HepG2 (cell line): ENCODE data around the gene VAV2. TPM values are rescaled to one million over a fixed set of nuclear protein-coding genes. Genes with fewer than 3 reads are reported as not detected.

Source experiments
- BRCA1 ChIP-seq: sonication (generic); formaldehyde crosslinking; IDR thresholded peaks from 2 replicates; pipeline ENCODE4 v1.4.0; 2020; ENCODE audit warnings: missing genetic modification reagents
- KAT7 ChIP-seq: IDR thresholded peaks from 2 replicates; pipeline ENCODE4 v1.6.1; 2018; ENCODE audit warnings: borderline replicate concordance, missing compliant biosample characterization
- MAFF ChIP-seq: IDR thresholded peaks from 2 replicates; pipeline ENCODE4 v1.6.1; 2011; ENCODE audit warnings: low read depth, low read length, improper control_type of control experiment
- NR2C2 ChIP-seq: sonication (generic); formaldehyde crosslinking; IDR thresholded peaks from 2 replicates; pipeline ENCODE4 v1.4.0; 2020; ENCODE audit warnings: missing genetic modification reagents, mild to moderate bottlenecking, moderate library complexity, borderline replicate concordance
- PPARG ChIP-seq: conservative IDR thresholded peaks from 2 replicates; pipeline ENCODE4 v1.6.1; 2016; ENCODE audit warnings: missing biosample characterization, missing genetic modification reagents
- RXRA ChIP-seq: sonication (generic); formaldehyde crosslinking; IDR thresholded peaks from 2 replicates; pipeline ENCODE4 v1.5.1; 2020; ENCODE audit warnings: missing genetic modification reagents
- SOX5 ChIP-seq: IDR thresholded peaks from 2 replicates; pipeline ENCODE4 v1.6.1; 2016; ENCODE audit warnings: borderline replicate concordance
- TBX2 ChIP-seq: sonication (generic); formaldehyde crosslinking; IDR thresholded peaks from 2 replicates; pipeline ENCODE4 v1.5.0; 2020; ENCODE audit warnings: missing genetic modification reagents, mild to moderate bottlenecking, borderline replicate concordance
- TFDP1 ChIP-seq: IDR thresholded peaks from 2 replicates; pipeline ENCODE4 v1.6.1; 2016; ENCODE audit warnings: missing compliant biosample characterization, missing genetic modification reagents, borderline replicate concordance
- XBP1 ChIP-seq: sonication (generic); formaldehyde crosslinking; IDR thresholded peaks from 2 replicates; pipeline ENCODE4 v1.5.0; 2020; ENCODE audit warnings: missing genetic modification reagents
- ZIK1 ChIP-seq: sonication (generic); formaldehyde crosslinking; IDR thresholded peaks from 2 replicates; pipeline ENCODE4 v1.5.0; 2020; ENCODE audit warnings: mild to moderate bottlenecking, low read depth, missing genetic modification reagents, borderline replicate concordance
- ZNF574 ChIP-seq: sonication (generic); formaldehyde crosslinking; IDR thresholded peaks from 2 replicates; pipeline ENCODE4 v1.4.0; 2020; ENCODE audit warnings: missing genetic modification reagents
- ZNF660 ChIP-seq: sonication (generic); formaldehyde crosslinking; IDR thresholded peaks from 2 replicates; pipeline ENCODE4 v1.5.1; 2020; ENCODE audit warnings: mild to moderate bottlenecking, low read depth, missing genetic modification reagents, borderline replicate concordance
- ZNF775 ChIP-seq: sonication (generic); formaldehyde crosslinking; IDR thresholded peaks from 2 replicates; pipeline ENCODE4 v1.4.0; 2020; ENCODE audit warnings: missing genetic modification reagents, mild to moderate bottlenecking, moderate library complexity, borderline replicate concordance
- ZNF784 ChIP-seq: sonication (generic); formaldehyde crosslinking; IDR thresholded peaks from 2 replicates; pipeline ENCODE4 v1.5.1; 2020; ENCODE audit warnings: missing genetic modification reagents, mild to moderate bottlenecking, borderline replicate concordance
- polyA plus RNA-seq, 8 experiments: library from polyadenylated mRNA; depleted of rRNA in 3 of 8; stranded (reverse) in 7 of 8; unstranded in 1 of 8; fragments of >200 nt; fragmentation: Illumina TruSeq in 4 of 8; extraction: Trizol in 4 of 8; gene quantifications; 2 replicates each; pipeline versions ENCODE4 v1.2.1 to v1.2.3, GENCODE V29; 2011 to 2016; ENCODE audit warnings: low read depth in 4 of 8, missing spikeins in 1 of 8, mixed read lengths in 1 of 8; ENCODE audit not compliant: insufficient read depth in 1 of 8
- total RNA-seq, 5 experiments: library from RNA; depleted of rRNA; stranded (reverse); fragments of >200 nt; fragmentation: Illumina TruSeq; extraction: Trizol; gene quantifications; 2 replicates each; pipeline ENCODE4 v1.2.3, GENCODE V29; 2016; ENCODE audit warnings: low read depth in 1 of 5
- TF ChIP-seq, protein P1 (sequence below): sonication (generic); formaldehyde crosslinking; IDR thresholded peaks from 2 replicates; pipeline ENCODE4 v1.5.0; 2020; ENCODE audit warnings: missing genetic modification reagents, mild to moderate bottlenecking, borderline replicate concordance
- TF ChIP-seq, protein P2 (sequence below): sonication (generic); formaldehyde crosslinking; IDR thresholded peaks from 2 replicates; pipeline ENCODE4 v1.4.0; 2020; ENCODE audit warnings: low read depth, mild to moderate bottlenecking, missing genetic modification reagents
- TF ChIP-seq, protein P3 (sequence below): sonication (generic); formaldehyde crosslinking; IDR thresholded peaks from 2 replicates; pipeline ENCODE4 v1.5.0; 2020; ENCODE audit warnings: mild to moderate bottlenecking, missing genetic modification reagents

VAV2 gene
- total and polyA plus RNA-seq, 2 of the 13 experiments (the other 11 are each of a cell fraction or from before 2014, with no cell fraction given): 22.5 to 22.9 TPM

DNA sequence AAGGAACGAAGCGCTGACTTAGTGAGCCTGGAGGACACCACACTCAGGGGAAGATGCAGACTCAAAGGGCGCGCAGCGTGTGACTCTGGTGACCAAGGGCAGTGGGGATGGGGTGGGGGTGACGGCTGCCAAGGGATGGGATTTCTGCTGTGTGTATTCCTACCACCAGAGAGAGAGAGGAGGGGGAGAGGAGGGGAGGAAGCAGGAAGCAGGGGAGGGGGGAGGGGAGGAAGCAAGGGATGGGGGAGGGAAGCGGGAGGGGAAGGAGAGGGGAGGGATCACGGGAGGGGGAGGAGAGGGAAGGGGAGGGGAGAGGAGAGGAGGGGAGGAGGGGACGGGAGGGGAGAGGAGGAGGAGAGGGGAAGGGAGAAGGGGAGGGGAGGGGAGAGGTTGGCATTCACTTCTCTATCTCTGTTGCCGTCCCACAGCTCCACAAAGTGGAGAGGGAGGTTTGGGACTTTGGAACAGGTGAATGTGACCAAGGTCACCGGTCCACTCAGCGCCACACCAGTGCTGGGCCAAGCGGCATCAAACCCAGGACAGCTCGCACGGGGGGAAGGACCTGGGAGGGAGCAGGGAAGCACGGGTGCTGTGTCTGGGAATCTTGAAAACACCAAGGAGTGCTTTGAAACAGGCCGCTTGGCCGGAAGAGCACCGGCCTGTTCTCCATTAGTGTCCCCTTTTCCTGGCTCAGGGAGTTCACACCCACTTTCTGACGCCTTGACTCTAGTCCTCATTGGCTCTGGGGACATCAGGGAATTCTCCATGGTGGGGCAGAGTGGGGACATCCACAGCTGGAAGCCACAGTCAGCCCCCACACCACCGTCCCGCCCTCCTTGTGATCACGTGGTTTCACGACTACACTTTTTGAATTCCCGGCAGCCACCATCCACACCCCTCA is 77.4 kb downstream of the VAV2 start (continued):
- TF ChIP-seq, protein P1, sequence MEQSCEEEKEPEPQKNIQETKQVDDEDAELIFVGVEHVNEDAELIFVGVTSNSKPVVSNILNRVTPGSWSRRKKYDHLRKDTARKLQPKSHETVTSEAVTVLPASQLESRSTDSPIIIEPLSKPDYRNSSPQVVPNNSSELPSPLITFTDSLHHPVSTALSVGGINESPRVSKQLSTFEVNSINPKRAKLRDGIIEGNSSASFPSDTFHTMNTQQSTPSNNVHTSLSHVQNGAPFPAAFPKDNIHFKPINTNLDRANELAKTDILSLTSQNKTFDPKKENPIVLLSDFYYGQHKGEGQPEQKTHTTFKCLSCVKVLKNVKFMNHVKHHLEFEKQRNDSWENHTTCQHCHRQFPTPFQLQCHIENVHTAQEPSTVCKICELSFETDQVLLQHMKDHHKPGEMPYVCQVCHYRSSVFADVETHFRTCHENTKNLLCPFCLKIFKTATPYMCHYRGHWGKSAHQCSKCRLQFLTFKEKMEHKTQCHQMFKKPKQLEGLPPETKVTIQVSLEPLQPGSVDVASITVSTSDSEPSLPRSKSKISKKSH (CRISPR knock-in tag): no peak
- TF ChIP-seq TFDP1: no peak
- no peak for TF ChIP-seq ZIK1 (CRISPR knock-in tag)
- peak; percentile 53; the same call in 1 of the 2 replicates for TF ChIP-seq NR2C2 (CRISPR knock-in tag)
- no peak; the same call in 1 of the 2 replicates for TF ChIP-seq ZNF784 (CRISPR knock-in tag)
- TF ChIP-seq KAT7 (CRISPR knock-in tag): no peak
- TF ChIP-seq RXRA (CRISPR knock-in tag): peak; percentile 67; the same call in 1 of the 2 replicates
- TF ChIP-seq XBP1 (CRISPR knock-in tag): no peak
- TF ChIP-seq SOX5 (CRISPR knock-in tag): 0 out of 2 replicates have a peak, but pooled peaks have one; percentile 10
- TF ChIP-seq ZNF775 (CRISPR knock-in tag): no peak
- TF ChIP-seq BRCA1: no peak
- no peak for TF ChIP-seq MAFF
- TF ChIP-seq ZNF574 (CRISPR knock-in tag): no peak
- TF ChIP-seq PPARG (CRISPR knock-in tag): 0 out of 2 replicates have a peak, but pooled peaks have one; percentile 15
- TF ChIP-seq, protein P2, sequence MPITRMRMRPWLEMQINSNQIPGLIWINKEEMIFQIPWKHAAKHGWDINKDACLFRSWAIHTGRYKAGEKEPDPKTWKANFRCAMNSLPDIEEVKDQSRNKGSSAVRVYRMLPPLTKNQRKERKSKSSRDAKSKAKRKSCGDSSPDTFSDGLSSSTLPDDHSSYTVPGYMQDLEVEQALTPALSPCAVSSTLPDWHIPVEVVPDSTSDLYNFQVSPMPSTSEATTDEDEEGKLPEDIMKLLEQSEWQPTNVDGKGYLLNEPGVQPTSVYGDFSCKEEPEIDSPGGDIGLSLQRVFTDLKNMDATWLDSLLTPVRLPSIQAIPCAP (CRISPR knock-in tag): no peak
- TF ChIP-seq ZNF660 (CRISPR knock-in tag): no peak
- peak; percentile 37; the same call in 1 of the 2 replicates for TF ChIP-seq TBX2 (CRISPR knock-in tag)
- TF ChIP-seq, protein P3, sequence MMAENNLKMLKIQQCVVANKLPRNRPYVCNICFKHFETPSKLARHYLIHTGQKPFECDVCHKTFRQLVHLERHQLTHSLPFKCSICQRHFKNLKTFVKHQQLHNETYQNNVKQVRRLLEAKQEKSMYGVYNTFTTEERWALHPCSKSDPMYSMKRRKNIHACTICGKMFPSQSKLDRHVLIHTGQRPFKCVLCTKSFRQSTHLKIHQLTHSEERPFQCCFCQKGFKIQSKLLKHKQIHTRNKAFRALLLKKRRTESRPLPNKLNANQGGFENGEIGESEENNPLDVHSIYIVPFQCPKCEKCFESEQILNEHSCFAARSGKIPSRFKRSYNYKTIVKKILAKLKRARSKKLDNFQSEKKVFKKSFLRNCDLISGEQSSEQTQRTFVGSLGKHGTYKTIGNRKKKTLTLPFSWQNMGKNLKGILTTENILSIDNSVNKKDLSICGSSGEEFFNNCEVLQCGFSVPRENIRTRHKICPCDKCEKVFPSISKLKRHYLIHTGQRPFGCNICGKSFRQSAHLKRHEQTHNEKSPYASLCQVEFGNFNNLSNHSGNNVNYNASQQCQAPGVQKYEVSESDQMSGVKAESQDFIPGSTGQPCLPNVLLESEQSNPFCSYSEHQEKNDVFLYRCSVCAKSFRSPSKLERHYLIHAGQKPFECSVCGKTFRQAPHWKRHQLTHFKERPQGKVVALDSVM (CRISPR knock-in tag): no peak
